Measurements from ENCODE around the gene KCNK16. TPM values are rescaled to one million over a fixed set of nuclear protein-coding genes. Genes with fewer than 3 reads are reported as not detected.

KCNK16 gene
- total and polyA plus RNA-seq, 2 of the 8 experiments (the other 6 are each of a cell fraction or from before 2014, with no cell fraction given), result not detected

DNA sequence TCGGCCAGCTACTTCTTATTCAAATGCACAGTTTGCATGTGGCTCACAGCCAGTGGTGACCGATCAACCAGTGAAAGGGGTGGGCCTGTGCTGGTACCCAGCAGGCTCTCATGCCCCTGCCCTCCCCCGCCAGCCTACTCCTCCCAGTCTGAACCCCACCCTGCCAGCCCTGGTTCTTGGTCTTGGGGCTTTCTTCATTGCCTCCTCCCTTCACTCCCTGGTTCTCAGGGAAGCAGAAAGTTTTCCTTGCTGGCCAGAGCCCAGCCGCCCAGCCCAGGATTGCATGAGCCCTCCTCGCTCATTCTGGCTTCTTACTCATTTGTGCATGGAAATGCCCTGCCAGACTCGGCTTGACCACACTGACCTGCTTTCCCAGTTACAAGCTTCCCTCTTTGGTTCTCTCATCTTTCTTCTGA, 49.1 kb downstream of the KCNK16 start:
- peak overlapping the region; percentile 7 for H4K5ac ChIP-seq (ENCODE audit: insufficient read length, low read depth, low read length)
- H3K79me2 ChIP-seq (ENCODE audit: control insufficient read depth in 1 of 2, insufficient read depth in 2 of 2, low read length in 2 of 2), result no peaks in the 10 kb centered on the region
- no peaks in the 10 kb centered on the region for H3K36me3 ChIP-seq (ENCODE audit: control insufficient read depth in 2 of 4, insufficient read depth in 4 of 4, low read length in 3 of 4)
- H3K9me3 ChIP-seq (ENCODE audit: insufficient read depth in 2 of 2, low read depth in 1 of 2, low read length in 1 of 2), result no peaks in the 10 kb centered on the region
- H2AFZ ChIP-seq (ENCODE audit: low read length), result no peak overlapping the region
- peak; percentile 17 to 64 for DNase-seq (ENCODE audit: low read depth in 1 of 2, low spot score in 2 of 2)
- H3K79me1 ChIP-seq (ENCODE audit: low read depth, low read length), result no peaks in the 10 kb centered on the region
- no peak overlapping the region for H3K14ac ChIP-seq (ENCODE audit: insufficient read length)
- no peak overlapping the region for H2BK15ac ChIP-seq (ENCODE audit: low read length)
- no peak overlapping the region for H3K27ac ChIP-seq (ENCODE audit: low read depth, low read length)
- H2AK5ac ChIP-seq (ENCODE audit: low read depth, low read length), result no peak overlapping the region; the same call in 1 of the 2 replicates
- H3K56ac ChIP-seq (replicated peaks; ENCODE audit: insufficient read length, low read depth, low read length), result no peak overlapping the region
- peak overlapping the region; percentile 36 for H3K4ac ChIP-seq (replicated peaks; ENCODE audit: insufficient read length, low read depth, low read length)
- ChIA-PET CTCF (ENCODE audit: partially characterized antibody) (interaction anchor here (0.8 to 47.4 kb wide), 4 partner anchors 11 to 58 kb away, joined by 3 to 1738 read pairs (median 20); partner anchors contain the start of gene KCNK5), POLR2A (ENCODE audit: partially characterized antibody) (interaction anchor here (0.7 to 1.2 kb wide), 3 partner anchors 29 to 132 kb away, joined by 3 read pairs; no protein-coding TSS in a partner anchor)
- H3K4me2 ChIP-seq (ENCODE audit: insufficient read depth in 1 of 2, low read depth in 2 of 2, low read length in 2 of 2), result peak overlapping the region; percentile 1 to 6; a peak in 1 of 4 replicates
- H3K4me3 ChIP-seq (ENCODE audit: extremely low read depth in 1 of 4, insufficient read depth in 2 of 4, low read depth in 3 of 4, low read length in 4 of 4), result no peak overlapping the region
- peak overlapping the region; percentile 80 for H2BK120ac ChIP-seq (replicated peaks; ENCODE audit: low read depth, low read length)
- no peak overlapping the region for H3K9ac ChIP-seq (replicated peaks in 1 of 4; ENCODE audit: extremely low read depth in 1 of 4, low read depth in 3 of 4, low read length in 3 of 4)
- H4K8ac ChIP-seq (ENCODE audit: extremely low read depth, insufficient read depth, low read length), result no peak overlapping the region; the same call in 1 of the 2 replicates
- TF ChIP-seq, protein P1, sequence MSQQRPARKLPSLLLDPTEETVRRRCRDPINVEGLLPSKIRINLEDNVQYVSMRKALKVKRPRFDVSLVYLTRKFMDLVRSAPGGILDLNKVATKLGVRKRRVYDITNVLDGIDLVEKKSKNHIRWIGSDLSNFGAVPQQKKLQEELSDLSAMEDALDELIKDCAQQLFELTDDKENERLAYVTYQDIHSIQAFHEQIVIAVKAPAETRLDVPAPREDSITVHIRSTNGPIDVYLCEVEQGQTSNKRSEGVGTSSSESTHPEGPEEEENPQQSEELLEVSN (IDR thresholded peaks at IDR 0.05), result 0 out of 2 replicates have a peak, but pooled peaks have one; percentile 18
- no peak for TF ChIP-seq CBX5 (IDR thresholded peaks at IDR 0.05; ENCODE audit: low read depth, low read length)
- no peak for TF ChIP-seq SIN3A (conservative IDR thresholded peaks at IDR 0.05 in 1 of 2, IDR thresholded peaks at IDR 0.05 in 1 of 2; ENCODE audit: low read depth in 1 of 2, low read length in 2 of 2)
- TF ChIP-seq TAF7 (optimal IDR thresholded peaks at IDR 0.05; ENCODE audit: borderline replicate concordance, low read depth, low read length), result no peak
- TF ChIP-seq FOSL1 (IDR thresholded peaks at IDR 0.05; ENCODE audit: insufficient read depth, low read depth, low read length), result no peak
- TF ChIP-seq, protein P2, sequence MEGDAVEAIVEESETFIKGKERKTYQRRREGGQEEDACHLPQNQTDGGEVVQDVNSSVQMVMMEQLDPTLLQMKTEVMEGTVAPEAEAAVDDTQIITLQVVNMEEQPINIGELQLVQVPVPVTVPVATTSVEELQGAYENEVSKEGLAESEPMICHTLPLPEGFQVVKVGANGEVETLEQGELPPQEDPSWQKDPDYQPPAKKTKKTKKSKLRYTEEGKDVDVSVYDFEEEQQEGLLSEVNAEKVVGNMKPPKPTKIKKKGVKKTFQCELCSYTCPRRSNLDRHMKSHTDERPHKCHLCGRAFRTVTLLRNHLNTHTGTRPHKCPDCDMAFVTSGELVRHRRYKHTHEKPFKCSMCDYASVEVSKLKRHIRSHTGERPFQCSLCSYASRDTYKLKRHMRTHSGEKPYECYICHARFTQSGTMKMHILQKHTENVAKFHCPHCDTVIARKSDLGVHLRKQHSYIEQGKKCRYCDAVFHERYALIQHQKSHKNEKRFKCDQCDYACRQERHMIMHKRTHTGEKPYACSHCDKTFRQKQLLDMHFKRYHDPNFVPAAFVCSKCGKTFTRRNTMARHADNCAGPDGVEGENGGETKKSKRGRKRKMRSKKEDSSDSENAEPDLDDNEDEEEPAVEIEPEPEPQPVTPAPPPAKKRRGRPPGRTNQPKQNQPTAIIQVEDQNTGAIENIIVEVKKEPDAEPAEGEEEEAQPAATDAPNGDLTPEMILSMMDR (IDR thresholded peaks at IDR 0.05; ENCODE audit: control extremely low read depth in 1 of 3, insufficient read depth in 1 of 3, low read depth in 1 of 3, low read length in 3 of 3), result no peak
- TF ChIP-seq, protein P3, sequence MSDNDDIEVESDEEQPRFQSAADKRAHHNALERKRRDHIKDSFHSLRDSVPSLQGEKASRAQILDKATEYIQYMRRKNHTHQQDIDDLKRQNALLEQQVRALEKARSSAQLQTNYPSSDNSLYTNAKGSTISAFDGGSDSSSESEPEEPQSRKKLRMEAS (IDR thresholded peaks at IDR 0.05), result peak; percentile 60; the same call in 1 of the 2 replicates
- no peak for TF ChIP-seq GABPA (IDR thresholded peaks at IDR 0.05; ENCODE audit: borderline replicate concordance, insufficient read depth, low read length)
- peak overlapping the region; percentile 69 for H4K91ac ChIP-seq (replicated peaks; ENCODE audit: insufficient read length, low read length)
- H3K27me3 ChIP-seq (replicated peaks in 1 of 4; ENCODE audit: control insufficient read depth in 3 of 4, extremely low read depth in 1 of 4, insufficient read depth in 3 of 4, low read length in 3 of 4), result no peaks in the 10 kb centered on the region
- H2BK5ac ChIP-seq (ENCODE audit: low read depth, low read length), result peak overlapping the region; percentile 60; the same call in 1 of the 2 replicates
- no peak overlapping the region for H3K23ac ChIP-seq (ENCODE audit: insufficient read length)
- no peaks in the 10 kb centered on the region; the same call in 1 of the 2 replicates for H3K23me2 ChIP-seq (ENCODE audit: low read depth, low read length)
- 38% methylated on average over 6 of the region's 6 CpGs; no CpG with 5 or more reads in 1 of the 2 experiments for WGBS, 2 experiments (ENCODE audit: extremely low coverage in 1 of 2, insufficient coverage in 1 of 2, insufficient read length in 1 of 2, insufficient replicate concordance in 2 of 2, low coverage in 1 of 2, low lambda C conversion rate in 2 of 2, missing lambda C conversion rate in 1 of 2)
- peak overlapping the region; percentile 87; the same call in 1 of the 2 replicates for H2BK12ac ChIP-seq (ENCODE audit: low read depth, low read length)
- no peak for FAIRE-seq
- peak overlapping the region; percentile 76; the same call in 1 of the 2 replicates for H3K18ac ChIP-seq (ENCODE audit: extremely low read depth, low read length)
- H2BK20ac ChIP-seq (ENCODE audit: low read length), result peak overlapping the region; percentile 99
- peaks cover 12 to 21% (median 16%) of the 10 kb centered on the region in 4 experiments for H3K4me1 ChIP-seq (replicated peaks in 1 of 4; ENCODE audit: control insufficient read depth in 3 of 4, insufficient read depth in 4 of 4, low read length in 3 of 4)
- no peaks in the 10 kb centered on the region for H4K20me1 ChIP-seq (replicated peaks in 1 of 2; ENCODE audit: control insufficient read depth in 1 of 2, insufficient read depth in 2 of 2, low read length in 2 of 2)
